Thyroid gland (tissue), 4 donors: Measurements from ENCODE around the gene PPP1R2.

ENCODE experiments used
- POLR2A ChIP-seq, 2 donors: fragments of 450-650 bp; IDR thresholded peaks; one replicate each; pipeline ENCODE4 v1.6.1; 2017; ENCODE audit warnings: antibody characterized with exemption in 2 of 2, mild to moderate bottlenecking in 2 of 2, moderate library complexity in 1 of 2
- TF ChIP-seq, protein P1 (sequence below), 6 experiments: fragments of 200-600 bp in 3 of 6; fragments of 450-650 bp in 3 of 6; sonication (generic) in 3 of 6; IDR thresholded peaks; one replicate each; pipeline ENCODE4 v1.5.1; 2016 to 2019; ENCODE audit warnings: antibody characterized with exemption in 6 of 6, mild to moderate bottlenecking in 2 of 6, inconsistent platforms in 1 of 6, moderate library complexity in 1 of 6

GRCh38 chr3:195543500-195544229, 540 bp upstream of the PPP1R2 start:
- TF ChIP-seq POLR2A (IDR thresholded peaks at IDR 0.05) = no peak
- TF ChIP-seq, protein P1, sequence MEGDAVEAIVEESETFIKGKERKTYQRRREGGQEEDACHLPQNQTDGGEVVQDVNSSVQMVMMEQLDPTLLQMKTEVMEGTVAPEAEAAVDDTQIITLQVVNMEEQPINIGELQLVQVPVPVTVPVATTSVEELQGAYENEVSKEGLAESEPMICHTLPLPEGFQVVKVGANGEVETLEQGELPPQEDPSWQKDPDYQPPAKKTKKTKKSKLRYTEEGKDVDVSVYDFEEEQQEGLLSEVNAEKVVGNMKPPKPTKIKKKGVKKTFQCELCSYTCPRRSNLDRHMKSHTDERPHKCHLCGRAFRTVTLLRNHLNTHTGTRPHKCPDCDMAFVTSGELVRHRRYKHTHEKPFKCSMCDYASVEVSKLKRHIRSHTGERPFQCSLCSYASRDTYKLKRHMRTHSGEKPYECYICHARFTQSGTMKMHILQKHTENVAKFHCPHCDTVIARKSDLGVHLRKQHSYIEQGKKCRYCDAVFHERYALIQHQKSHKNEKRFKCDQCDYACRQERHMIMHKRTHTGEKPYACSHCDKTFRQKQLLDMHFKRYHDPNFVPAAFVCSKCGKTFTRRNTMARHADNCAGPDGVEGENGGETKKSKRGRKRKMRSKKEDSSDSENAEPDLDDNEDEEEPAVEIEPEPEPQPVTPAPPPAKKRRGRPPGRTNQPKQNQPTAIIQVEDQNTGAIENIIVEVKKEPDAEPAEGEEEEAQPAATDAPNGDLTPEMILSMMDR (IDR thresholded peaks at IDR 0.05) = no peak
